Left ventricle myocardium inferior (tissue), 1 donor: ENCODE measurements around the gene SCAMP1. TPM values are rescaled to one million over a fixed set of nuclear protein-coding genes. Genes with fewer than 3 reads are reported as not detected.
"Not testable (repeated sequence)": the region's sequence is repeated elsewhere in the genome, so short reads cannot be mapped to it uniquely, and the experiment has no call there.

ENCODE experiments used
- DNase-seq: peaks from one replicate; pipeline ENCODE4 v3.0.0-alpha.2; 2020
- H3K27ac ChIP-seq: fragments of 200-600 bp; replicated peaks from 2 replicates; pipeline ENCODE4 v1.8.0; 2021
- H3K27me3 ChIP-seq: fragments of 200-600 bp; 2 replicates; pipeline ENCODE4 v1.8.0; 2021; ENCODE audit warnings: low read depth
- H3K36me3 ChIP-seq: fragments of 200-600 bp; 2 replicates; pipeline ENCODE4 v1.8.0; 2021
- H3K4me1 ChIP-seq: fragments of 200-600 bp; 2 replicates; pipeline ENCODE4 v1.8.0; 2021
- H3K4me3 ChIP-seq: fragments of 200-600 bp; 2 replicates; pipeline ENCODE4 v1.8.0; 2021; ENCODE audit warnings: mild to moderate bottlenecking, moderate library complexity
- H3K9me3 ChIP-seq: fragments of 200-600 bp; replicated peaks from 2 replicates; pipeline ENCODE4 v1.8.0; 2021
- intact Hi-C: fragments of 100-400 bp; cut with micrococcal nuclease; formaldehyde crosslinking; loops from one replicate; pipeline ENCODE4 v1.11.0; 2022
- total RNA-seq: library from RNA; stranded (reverse); fragmentation: NEBNext Ultra II Directional; extraction: Animal tissue kit (Norgen Biotek cat#: 25700); gene quantifications from one replicate; pipeline ENCODE4 v1.2.1, GENCODE V29; 2021
- TF ChIP-seq, protein P1 (sequence below): fragments of 200-600 bp; IDR thresholded peaks from 2 replicates; pipeline ENCODE4 v1.8.0; 2021; ENCODE audit warnings: antibody characterized with exemption, mild to moderate bottlenecking, borderline replicate concordance
- donor health status: DM: no; HTN: yes; CAD: no; lungs with severe emphysema.

Gene SCAMP1
- total RNA-seq, 1 donor from 2014 or later: 29.2 TPM

DNA sequence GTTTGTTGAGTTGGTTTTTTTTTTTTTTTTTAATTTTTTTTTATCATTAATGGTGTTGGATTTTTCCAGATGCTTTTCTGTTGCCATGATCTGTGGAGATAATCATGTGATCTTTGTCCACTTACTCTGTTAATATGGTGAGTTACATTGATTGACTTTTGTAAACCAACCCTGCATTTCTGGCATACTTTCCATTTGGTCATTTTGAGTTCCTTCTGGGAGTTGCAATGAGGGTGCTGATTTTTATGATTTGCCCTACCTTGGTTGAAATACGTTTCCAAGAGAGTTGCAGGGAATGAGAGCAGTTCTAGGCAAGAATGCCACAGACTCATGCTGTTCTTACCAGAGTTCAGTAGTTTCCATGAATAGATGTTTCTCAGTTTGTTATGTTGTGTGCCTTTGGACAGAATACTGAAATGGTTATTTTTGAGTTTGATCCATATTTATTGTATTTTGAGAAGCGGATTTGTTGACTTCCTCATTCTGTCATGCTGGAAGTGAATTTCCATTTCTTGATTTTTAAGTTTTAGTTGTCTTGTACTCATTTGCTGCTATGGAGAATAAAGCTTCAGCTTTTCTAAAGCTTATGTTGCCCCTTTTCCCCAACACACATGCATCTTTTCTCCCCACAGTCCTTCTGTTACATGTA is 69.0 kb downstream of the SCAMP1 start:
- Histone ChIP-seq H3K4me1 (peaks cover 8% of the 10 kb centered on the region), H3K9me3 (peaks cover 19% of the 10 kb centered on the region), H3K36me3 (peaks cover 56% of the 10 kb centered on the region), H3K4me3 (no peak overlapping the region), H3K27ac (no peak overlapping the region), H3K27me3 (no peaks in the 10 kb centered on the region)
- DNase-seq: no peak
- TF ChIP-seq, protein P1, sequence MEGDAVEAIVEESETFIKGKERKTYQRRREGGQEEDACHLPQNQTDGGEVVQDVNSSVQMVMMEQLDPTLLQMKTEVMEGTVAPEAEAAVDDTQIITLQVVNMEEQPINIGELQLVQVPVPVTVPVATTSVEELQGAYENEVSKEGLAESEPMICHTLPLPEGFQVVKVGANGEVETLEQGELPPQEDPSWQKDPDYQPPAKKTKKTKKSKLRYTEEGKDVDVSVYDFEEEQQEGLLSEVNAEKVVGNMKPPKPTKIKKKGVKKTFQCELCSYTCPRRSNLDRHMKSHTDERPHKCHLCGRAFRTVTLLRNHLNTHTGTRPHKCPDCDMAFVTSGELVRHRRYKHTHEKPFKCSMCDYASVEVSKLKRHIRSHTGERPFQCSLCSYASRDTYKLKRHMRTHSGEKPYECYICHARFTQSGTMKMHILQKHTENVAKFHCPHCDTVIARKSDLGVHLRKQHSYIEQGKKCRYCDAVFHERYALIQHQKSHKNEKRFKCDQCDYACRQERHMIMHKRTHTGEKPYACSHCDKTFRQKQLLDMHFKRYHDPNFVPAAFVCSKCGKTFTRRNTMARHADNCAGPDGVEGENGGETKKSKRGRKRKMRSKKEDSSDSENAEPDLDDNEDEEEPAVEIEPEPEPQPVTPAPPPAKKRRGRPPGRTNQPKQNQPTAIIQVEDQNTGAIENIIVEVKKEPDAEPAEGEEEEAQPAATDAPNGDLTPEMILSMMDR: no peak
- intact Hi-C loops: no loop called here

DNA sequence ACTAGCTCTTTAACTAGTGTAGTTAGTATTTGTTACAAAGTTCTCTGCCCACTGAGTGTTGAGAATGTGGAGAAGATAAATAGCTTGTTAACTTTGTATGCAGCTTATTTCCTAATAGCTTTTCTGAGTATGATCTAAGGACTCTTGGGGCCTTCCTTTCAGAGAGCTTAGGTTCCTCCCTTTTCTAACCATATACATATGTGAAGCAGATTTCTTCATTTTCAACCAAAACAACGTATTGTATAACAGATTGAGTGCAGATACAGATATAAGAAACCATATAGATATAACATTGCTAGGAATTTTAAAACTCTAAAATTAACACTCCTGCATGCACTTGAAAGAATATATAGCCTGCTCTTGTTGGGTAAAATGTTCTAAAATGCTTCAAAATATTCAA is 70.4 kb downstream of the SCAMP1 start:
- H3K36me3 ChIP-seq: peaks cover 51% of the 10 kb centered on the region
- TF ChIP-seq, protein P1: no peak
- H3K4me3 ChIP-seq: no peak overlapping the region
- H3K9me3 ChIP-seq: peaks cover 16% of the 10 kb centered on the region
- no peaks in the 10 kb centered on the region for H3K27me3 ChIP-seq
- DNase-seq: no peak
- no peak overlapping the region for H3K27ac ChIP-seq
- peaks cover 11% of the 10 kb centered on the region for H3K4me1 ChIP-seq
- intact Hi-C loops: no loop called here

DNA sequence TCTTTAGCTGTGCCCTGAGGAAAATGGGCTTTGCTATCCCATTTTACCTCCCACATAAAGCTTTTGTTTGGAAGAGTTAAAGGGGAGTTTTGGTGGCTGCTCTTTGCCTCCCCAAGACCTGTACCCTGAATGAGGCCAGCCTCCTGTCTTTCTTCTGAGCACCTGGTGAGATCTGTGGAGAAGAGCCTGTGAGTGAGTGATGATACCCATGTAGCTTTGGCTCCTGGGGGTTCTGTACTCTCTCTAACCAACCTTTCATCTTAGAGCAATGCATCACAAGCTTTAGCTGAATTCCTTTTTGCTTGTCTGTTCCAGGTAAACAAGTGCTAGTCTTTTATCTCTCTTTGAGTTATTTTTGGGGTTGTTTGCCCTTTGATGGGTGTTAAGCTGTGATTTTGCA is 73.6 kb downstream of the SCAMP1 start:
- no peak overlapping the region for H3K27ac ChIP-seq
- peaks cover 10% of the 10 kb centered on the region for H3K9me3 ChIP-seq
- peaks cover 37% of the 10 kb centered on the region for H3K36me3 ChIP-seq
- no peak for DNase-seq
- H3K27me3 ChIP-seq: no peaks in the 10 kb centered on the region
- peaks cover 11% of the 10 kb centered on the region for H3K4me1 ChIP-seq
- intact Hi-C loops: no loop called here
- TF ChIP-seq, protein P1: no peak
- H3K4me3 ChIP-seq: no peak overlapping the region

DNA sequence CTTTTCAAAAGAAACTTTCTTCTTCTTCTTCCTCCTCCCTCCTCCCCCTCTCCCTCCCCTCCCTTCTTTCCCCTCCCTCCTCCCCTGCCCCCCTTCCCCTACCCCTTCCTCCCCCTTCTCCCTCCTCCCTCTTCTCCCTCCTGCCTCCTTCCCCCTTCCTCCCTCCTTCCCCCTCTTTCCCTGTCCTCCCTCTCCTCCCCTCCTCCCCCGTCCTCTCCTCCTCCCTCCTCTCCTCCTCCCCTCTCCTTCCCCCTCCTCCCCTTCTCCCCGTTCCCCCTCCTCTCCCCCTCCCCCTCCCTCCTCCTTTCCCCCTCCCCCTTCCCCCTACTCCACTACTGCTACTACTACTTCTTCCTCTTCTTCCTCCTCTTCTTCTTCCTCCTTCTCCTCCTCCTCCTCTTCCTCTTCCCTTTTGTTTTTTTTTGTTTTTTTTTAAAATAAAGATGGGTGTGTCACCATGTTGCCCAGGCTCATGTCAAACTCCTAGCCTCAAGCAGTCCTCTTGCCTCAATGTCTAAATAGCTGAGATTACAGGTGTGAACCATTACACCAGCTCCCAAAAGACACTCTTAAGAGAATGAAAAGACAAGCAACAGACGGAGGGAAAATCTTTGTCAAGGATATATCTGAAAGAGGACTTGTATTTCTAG is 87.5 kb downstream of the SCAMP1 start:
- H3K9me3 ChIP-seq: peaks cover 9% of the 10 kb centered on the region
- TF ChIP-seq, protein P1: no peak
- intact Hi-C loops: no loop called here
- no peaks in the 10 kb centered on the region for H3K4me1 ChIP-seq
- H3K27ac ChIP-seq: no peak overlapping the region
- no peaks in the 10 kb centered on the region for H3K27me3 ChIP-seq
- no peak overlapping the region for H3K4me3 ChIP-seq
- H3K36me3 ChIP-seq: peaks cover 22% of the 10 kb centered on the region
- DNase-seq: no peak

DNA sequence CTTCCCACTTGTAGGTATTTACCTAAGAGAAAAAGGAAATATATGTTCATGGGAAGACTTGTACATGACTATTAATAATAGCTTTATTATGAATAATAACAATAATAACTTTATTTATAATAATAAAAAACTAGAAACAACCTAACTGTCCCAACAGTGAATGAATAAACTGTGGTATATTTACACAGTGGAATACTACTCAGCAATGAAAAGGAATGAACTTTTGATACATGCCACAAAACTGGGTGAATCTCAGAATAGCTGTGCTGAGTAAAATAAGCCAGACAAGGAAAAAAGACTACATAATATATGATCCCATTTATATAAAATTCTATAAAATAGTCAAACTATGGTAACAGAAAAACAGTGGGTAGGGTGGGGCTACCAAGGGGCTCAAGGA is 88.7 kb downstream of the SCAMP1 start:
- no peak for DNase-seq
- Histone ChIP-seq H3K27ac (no peak overlapping the region), H3K4me1 (no peaks in the 10 kb centered on the region), H3K9me3 (peaks cover 9% of the 10 kb centered on the region), H3K4me3 (no peak overlapping the region), H3K27me3 (no peaks in the 10 kb centered on the region), H3K36me3 (peaks cover 22% of the 10 kb centered on the region)
- TF ChIP-seq, protein P1: no peak
- intact Hi-C loops: no loop called here

DNA sequence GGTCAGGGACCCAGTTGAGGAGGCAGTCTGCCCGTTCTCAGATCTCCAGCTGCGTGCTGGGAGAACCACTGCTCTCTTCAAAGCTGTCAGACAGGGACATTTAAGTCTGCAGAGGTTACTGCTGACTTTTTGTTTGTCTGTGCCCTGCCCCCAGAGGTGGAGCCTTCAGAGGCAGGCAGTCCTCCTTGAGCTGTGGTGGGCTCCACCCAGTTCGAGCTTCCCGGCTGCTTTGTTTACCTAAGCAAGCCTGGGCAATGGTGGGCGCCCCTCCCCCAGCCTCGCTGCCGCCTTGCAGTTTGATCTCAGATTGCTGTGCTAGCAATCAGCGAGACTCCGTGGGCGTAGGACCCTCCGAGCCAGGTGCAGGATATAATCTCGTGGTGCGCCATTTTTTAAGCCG is 97.1 kb downstream of the SCAMP1 start:
- H3K9me3 ChIP-seq, H3K27me3 ChIP-seq, intact Hi-C loops, H3K4me1 ChIP-seq, H3K4me3 ChIP-seq, H3K27ac ChIP-seq, DNase-seq: not testable (repeated sequence)
- H3K36me3 ChIP-seq: peaks cover 22% of the 10 kb centered on the region
